Measurements from ENCODE around the gene BPIFA3. TPM values are rescaled to one million over a fixed set of nuclear protein-coding genes. Genes with fewer than 3 reads are reported as not detected.

The BPIFA3 gene
- polyA plus RNA-seq, 3 donors = not detected

DNA sequence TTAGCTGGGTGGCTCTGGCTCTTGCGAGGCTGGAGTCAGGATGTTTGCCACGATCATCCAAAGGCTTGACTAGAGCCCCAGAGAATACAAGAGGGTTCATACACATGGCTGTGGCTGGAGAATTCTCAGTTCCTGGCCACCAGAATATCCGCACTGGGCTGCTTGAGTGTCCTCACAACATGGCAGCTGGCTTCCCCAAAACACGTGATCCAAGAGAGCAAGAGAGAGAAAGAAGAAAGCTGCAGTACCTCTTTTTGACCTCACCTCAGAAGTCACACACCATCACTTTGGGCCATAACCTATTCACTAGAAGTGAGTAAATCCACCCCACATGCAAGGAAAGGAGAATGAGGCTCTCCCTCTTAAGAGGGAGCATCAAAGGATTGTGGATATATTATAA lies 44.3 kb downstream of the BPIFA3 start:
- Histone ChIP-seq H3K27me3 (ENCODE audit: control insufficient read depth in 2 of 2, insufficient read depth in 2 of 2, low read length in 2 of 2) (no peaks in the 10 kb centered on the region), H3K36me3 (replicated peaks in 1 of 2; ENCODE audit: control insufficient read depth in 1 of 2, insufficient read depth in 2 of 2, low read length in 2 of 2) (no peaks in the 10 kb centered on the region), H3K27ac (ENCODE audit: low read depth in 1 of 2, low read length in 2 of 2) (peak overlapping the region; percentile 66 to 74), H3K9me3 (replicated peaks in 1 of 2; ENCODE audit: control insufficient read depth in 1 of 2, insufficient read depth in 1 of 2, low read length in 2 of 2) (peaks cover 8 to 12% of the 10 kb centered on the region in 2 donors), H3K79me2 (ENCODE audit: insufficient read depth, low read length) (no peaks in the 10 kb centered on the region), H3K4me2 (replicated peaks; ENCODE audit: extremely low read depth, low read length, poor library complexity, severe bottlenecking) (peak overlapping the region; percentile 59), H3K9ac (ENCODE audit: insufficient read depth, low read length, poor library complexity, severe bottlenecking) (no peak overlapping the region), H3K4me1 (ENCODE audit: control insufficient read depth in 1 of 2, insufficient read depth in 2 of 2, low read length in 2 of 2) (peaks cover 44 to 50% of the 10 kb centered on the region in 2 donors), H3K4me3 (replicated peaks in 1 of 3; ENCODE audit: low read depth in 2 of 3, low read length in 3 of 3) (peak overlapping the region in 1 of 3 experiments; percentile 32), H2AFZ (ENCODE audit: insufficient read depth, low read depth, low read length, poor library complexity, severe bottlenecking) (peak overlapping the region; percentile 68), H4K20me1 (ENCODE audit: insufficient read depth, low read length) (no peaks in the 10 kb centered on the region)
- DNase-seq = peak; percentile 7 to 69 (median 18)
- TF ChIP-seq, protein P1, sequence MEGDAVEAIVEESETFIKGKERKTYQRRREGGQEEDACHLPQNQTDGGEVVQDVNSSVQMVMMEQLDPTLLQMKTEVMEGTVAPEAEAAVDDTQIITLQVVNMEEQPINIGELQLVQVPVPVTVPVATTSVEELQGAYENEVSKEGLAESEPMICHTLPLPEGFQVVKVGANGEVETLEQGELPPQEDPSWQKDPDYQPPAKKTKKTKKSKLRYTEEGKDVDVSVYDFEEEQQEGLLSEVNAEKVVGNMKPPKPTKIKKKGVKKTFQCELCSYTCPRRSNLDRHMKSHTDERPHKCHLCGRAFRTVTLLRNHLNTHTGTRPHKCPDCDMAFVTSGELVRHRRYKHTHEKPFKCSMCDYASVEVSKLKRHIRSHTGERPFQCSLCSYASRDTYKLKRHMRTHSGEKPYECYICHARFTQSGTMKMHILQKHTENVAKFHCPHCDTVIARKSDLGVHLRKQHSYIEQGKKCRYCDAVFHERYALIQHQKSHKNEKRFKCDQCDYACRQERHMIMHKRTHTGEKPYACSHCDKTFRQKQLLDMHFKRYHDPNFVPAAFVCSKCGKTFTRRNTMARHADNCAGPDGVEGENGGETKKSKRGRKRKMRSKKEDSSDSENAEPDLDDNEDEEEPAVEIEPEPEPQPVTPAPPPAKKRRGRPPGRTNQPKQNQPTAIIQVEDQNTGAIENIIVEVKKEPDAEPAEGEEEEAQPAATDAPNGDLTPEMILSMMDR (IDR thresholded peaks at IDR 0.05) = no peak
- Mint-ChIP-seq H3K27me3 (ENCODE audit: low read depth in 3 of 3) (no peaks in the 10 kb centered on the region), H3K4me3 (no peak overlapping the region), H3K36me3 (no peaks in the 10 kb centered on the region), H3K27ac (peak overlapping the region; percentile 61 to 97 (median 93)), H3K4me1 (peaks cover 49% of the 10 kb centered on the region), H3K9me3 (peaks cover 4 to 19% (median 12%) of the 10 kb centered on the region in 7 donors)
- intact Hi-C loops (cut with micrococcal nuclease) = no loop called here
- WGBS (ENCODE audit: insufficient coverage) = 91% methylated on average over 3 of the region's 4 CpGs

DNA sequence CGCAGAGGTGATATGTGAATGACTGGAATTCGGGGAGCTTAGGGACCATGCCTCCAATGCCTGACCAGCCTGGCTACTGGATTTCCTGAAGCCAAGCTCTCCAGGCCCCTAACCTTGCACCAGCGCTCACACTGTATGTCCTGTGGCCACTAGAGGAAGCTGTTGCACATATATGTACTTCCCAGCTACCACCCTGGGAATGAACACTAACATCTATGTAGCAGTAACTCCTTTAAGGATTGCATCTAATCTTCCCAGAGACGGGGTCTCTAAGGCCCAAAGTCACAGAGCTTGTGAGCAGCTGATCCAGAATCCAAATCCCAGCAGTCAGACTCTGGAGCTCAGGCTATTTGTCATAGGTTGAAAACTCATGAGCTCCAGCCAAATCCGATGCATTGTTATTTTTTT lies 45.5 kb downstream of the BPIFA3 start:
- peak overlapping the region; percentile 45 to 80 for H3K4me3 Mint-ChIP-seq

More for the DNA sequence above, 45.5 kb downstream of the BPIFA3 start:
- H3K9ac ChIP-seq (ENCODE audit: insufficient read depth, low read length, poor library complexity, severe bottlenecking) = no peak overlapping the region
- peak overlapping the region; percentile 66 to 74 for H3K27ac ChIP-seq (ENCODE audit: low read depth in 1 of 2, low read length in 2 of 2)
- no peaks in the 10 kb centered on the region for H3K27me3 ChIP-seq (ENCODE audit: control insufficient read depth in 2 of 2, insufficient read depth in 2 of 2, low read length in 2 of 2)
- Mint-ChIP-seq H3K4me1 (peaks cover 56% of the 10 kb centered on the region), H3K9me3 (peaks cover 4 to 19% (median 12%) of the 10 kb centered on the region in 7 donors), H3K36me3 (no peaks in the 10 kb centered on the region), H3K27ac (peak overlapping the region; percentile 83 to 97 (median 94)), H3K27me3 (ENCODE audit: low read depth in 3 of 3) (no peaks in the 10 kb centered on the region)
- H3K4me3 ChIP-seq (replicated peaks in 1 of 3; ENCODE audit: low read depth in 2 of 3, low read length in 3 of 3) = peak overlapping the region in 2 of 3 experiments; percentile 17 to 32
- TF ChIP-seq, protein P1 (IDR thresholded peaks at IDR 0.05) = peak; percentile 76
- H3K4me2 ChIP-seq (replicated peaks; ENCODE audit: extremely low read depth, low read length, poor library complexity, severe bottlenecking) = peak overlapping the region; percentile 59
- peaks cover 8 to 12% of the 10 kb centered on the region in 2 donors for H3K9me3 ChIP-seq (replicated peaks in 1 of 2; ENCODE audit: control insufficient read depth in 1 of 2, insufficient read depth in 1 of 2, low read length in 2 of 2)
- peaks cover 49 to 57% of the 10 kb centered on the region in 2 donors for H3K4me1 ChIP-seq (ENCODE audit: control insufficient read depth in 1 of 2, insufficient read depth in 2 of 2, low read length in 2 of 2)
- WGBS (ENCODE audit: insufficient coverage) = 0% methylated on average over 1 of the region's 5 CpGs
- no peaks in the 10 kb centered on the region for H3K79me2 ChIP-seq (ENCODE audit: insufficient read depth, low read length)
- H2AFZ ChIP-seq (ENCODE audit: insufficient read depth, low read depth, low read length, poor library complexity, severe bottlenecking) = peak overlapping the region; percentile 68
- no peaks in the 10 kb centered on the region for H3K36me3 ChIP-seq (replicated peaks in 1 of 2; ENCODE audit: control insufficient read depth in 1 of 2, insufficient read depth in 2 of 2, low read length in 2 of 2)
- intact Hi-C loops (cut with micrococcal nuclease) = no loop called here
- peak; percentile 39 to 88 (median 52) for DNase-seq
- no peaks in the 10 kb centered on the region for H4K20me1 ChIP-seq (ENCODE audit: insufficient read depth, low read length)
